ENCODE measurements around the gene MFSD2A. TPM values are rescaled to one million over a fixed set of nuclear protein-coding genes. Genes with fewer than 3 reads are reported as not detected.
"Not testable (repeated sequence)": the region's sequence is repeated elsewhere in the genome, so short reads cannot be mapped to it uniquely, and the experiment has no call there.

MFSD2A gene
- total RNA-seq, 1 experiment from 2014 or later, result 12.1 TPM

- ATAC-seq, result peak; percentile 97
- peak overlapping the region; percentile 48 for H2AFZ ChIP-seq (ENCODE audit: low read length)
- peak overlapping the region; percentile 54 for H3K4me2 ChIP-seq (ENCODE audit: low read length)
- no TSS peak for BruUV-seq (replicated peaks)
- no peak overlapping the region for H3K9ac ChIP-seq (ENCODE audit: low read length)
- no peaks in the 10 kb centered on the region for H3F3A ChIP-seq (ENCODE audit: low read length, unreplicated experiment)
- CTCF ChIA-PET, result no interaction called here
- no peaks in the 10 kb centered on the region for H3K9me2 ChIP-seq (replicated peaks; ENCODE audit: low read length)
- no peaks in the 10 kb centered on the region for H3K9me3 ChIP-seq (ENCODE audit: low read length)
- peaks cover 17% of the 10 kb centered on the region for H3K4me1 ChIP-seq (ENCODE audit: insufficient read depth, low read length)
- no peaks in the 10 kb centered on the region for H3K36me3 ChIP-seq (ENCODE audit: low read depth, low read length)
- H4K20me1 ChIP-seq (ENCODE audit: low read length), result no peaks in the 10 kb centered on the region
- intact Hi-C loops (cut with micrococcal nuclease), result no loop called here
- H3K27me3 ChIP-seq (ENCODE audit: low read length), result no peaks in the 10 kb centered on the region
- POLR2A ChIA-PET (ENCODE audit: unreplicated experiment), result interaction anchor here (0.6 kb wide), 1 partner anchor 62 kb away, joined by 17 read pairs; no protein-coding TSS in a partner anchor
- H3K79me2 ChIP-seq (ENCODE audit: low read length), result no peaks in the 10 kb centered on the region
- peak overlapping the region; percentile 37 for H3K27ac ChIP-seq (ENCODE audit: low read length)
- TF ChIP-seq EZH2phosphoT487 (IDR thresholded peaks at IDR 0.05; ENCODE audit: borderline replicate concordance, low read length), result no peak
- TF ChIP-seq CTCF (conservative IDR thresholded peaks at IDR 0.05; ENCODE audit: low read depth, low read length), result no peak
- no peak for TF ChIP-seq EZH2 (IDR thresholded peaks at IDR 0.05; ENCODE audit: low read length, unreplicated experiment)
- H3K4me3 ChIP-seq (ENCODE audit: low read length), result no peak overlapping the region
- peak; percentile 87 for DNase-seq
Observed at GRCh38 chr1:39981945-39982344, 27.0 kb downstream of the MFSD2A start.

GRCh38 chr1:39984480-39984879 lies 29.5 kb downstream of the MFSD2A start:
- H4K20me1 ChIP-seq (ENCODE audit: low read length); H3K9ac ChIP-seq (ENCODE audit: low read length); DNase-seq; BruUV-seq (replicated peaks); H3K4me2 ChIP-seq (ENCODE audit: low read length); H3K27ac ChIP-seq (ENCODE audit: low read length); POLR2A ChIA-PET (ENCODE audit: unreplicated experiment); H3K9me3 ChIP-seq (ENCODE audit: low read length); H3K27me3 ChIP-seq (ENCODE audit: low read length); H3K4me3 ChIP-seq (ENCODE audit: low read length); intact Hi-C loops (cut with micrococcal nuclease); ATAC-seq; H3K36me3 ChIP-seq (ENCODE audit: low read depth, low read length); CTCF ChIA-PET; H3K9me2 ChIP-seq (replicated peaks; ENCODE audit: low read length); H3F3A ChIP-seq (ENCODE audit: low read length, unreplicated experiment); H3K79me2 ChIP-seq (ENCODE audit: low read length); H2AFZ ChIP-seq (ENCODE audit: low read length): not testable (repeated sequence)
- peaks cover 34% of the 10 kb centered on the region for H3K4me1 ChIP-seq (ENCODE audit: insufficient read depth, low read length)

- BruUV-seq (replicated peaks), result no TSS peak
- Histone ChIP-seq H3K79me2 (ENCODE audit: low read length) (no peaks in the 10 kb centered on the region), H3K9me2 (replicated peaks; ENCODE audit: low read length) (no peaks in the 10 kb centered on the region), H3K27ac (ENCODE audit: low read length) (no peak overlapping the region), H3K36me3 (ENCODE audit: low read depth, low read length) (no peaks in the 10 kb centered on the region), H3K4me1 (ENCODE audit: insufficient read depth, low read length) (peaks cover 35% of the 10 kb centered on the region), H3K27me3 (ENCODE audit: low read length) (no peaks in the 10 kb centered on the region), H2AFZ (ENCODE audit: low read length) (no peak overlapping the region), H3K4me3 (ENCODE audit: low read length) (no peak overlapping the region), H3K9me3 (ENCODE audit: low read length) (no peaks in the 10 kb centered on the region), H3K9ac (ENCODE audit: low read length) (no peak overlapping the region), H4K20me1 (ENCODE audit: low read length) (no peaks in the 10 kb centered on the region), H3K4me2 (ENCODE audit: low read length) (no peak overlapping the region), H3F3A (ENCODE audit: low read length, unreplicated experiment) (peaks cover 4% of the 10 kb centered on the region)
- DNase-seq (no peak), ATAC-seq (no peak)
- no peak for TF ChIP-seq CTCF (conservative IDR thresholded peaks at IDR 0.05; ENCODE audit: low read depth, low read length)
- TF ChIP-seq EZH2phosphoT487 (IDR thresholded peaks at IDR 0.05; ENCODE audit: borderline replicate concordance, low read length), result no peak
- no peak for TF ChIP-seq EZH2 (IDR thresholded peaks at IDR 0.05; ENCODE audit: low read length, unreplicated experiment)
- CTCF ChIA-PET, result no interaction called here
- POLR2A ChIA-PET (ENCODE audit: unreplicated experiment), result no interaction called here
- intact Hi-C loops (cut with micrococcal nuclease), result loop anchor here (5.0 kb wide), 1 partner anchor 47 kb away; no protein-coding TSS in a partner anchor
Observed at GRCh38 chr1:39984951-39985350, 30.0 kb downstream of the MFSD2A start.

All from PC-3 (cell line).